HG02763 (cell line): Measurements from ENCODE around the gene MALRD1.

Experiments
- ATAC-seq: cut with Tn5 transposase; IDR thresholded peaks from one replicate; pipeline ENCODE4 v1.9.1; 2021; ENCODE audit warnings: mild to moderate bottlenecking, moderate library complexity; ENCODE audit not compliant: unreplicated experiment

Gene MALRD1

GRCh38 chr10:19098803-19099202 lies 50.2 kb downstream of the MALRD1 start:
- no peak for ATAC-seq

DNA sequence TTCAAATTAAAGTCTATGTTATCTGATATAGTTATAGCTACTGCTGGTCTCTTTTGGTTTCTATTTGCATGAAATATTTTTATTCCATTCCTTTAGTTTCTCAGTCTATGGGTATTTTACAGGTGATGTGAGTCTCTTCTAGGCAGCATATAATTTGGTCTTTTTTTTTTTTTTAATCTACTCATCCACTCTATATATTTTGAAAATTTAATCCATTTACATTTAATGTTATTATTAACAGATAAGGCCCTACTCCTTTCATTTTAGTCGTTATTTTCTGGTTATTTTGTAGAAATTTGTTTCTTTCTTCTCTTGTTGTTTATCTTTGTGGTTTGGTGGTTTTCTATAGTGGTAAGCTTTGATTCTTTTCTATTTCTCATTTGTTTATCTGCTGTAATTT lies 58.8 kb downstream of the MALRD1 start:
- no peak for ATAC-seq

- no peak for ATAC-seq
These were observed 63.1 kb downstream of the MALRD1 start for GRCh38 chr10:19111501-19112267.

- ATAC-seq = no peak
These were observed 68.8 kb downstream of the MALRD1 start for GRCh38 chr10:19117438-19117837.

DNA sequence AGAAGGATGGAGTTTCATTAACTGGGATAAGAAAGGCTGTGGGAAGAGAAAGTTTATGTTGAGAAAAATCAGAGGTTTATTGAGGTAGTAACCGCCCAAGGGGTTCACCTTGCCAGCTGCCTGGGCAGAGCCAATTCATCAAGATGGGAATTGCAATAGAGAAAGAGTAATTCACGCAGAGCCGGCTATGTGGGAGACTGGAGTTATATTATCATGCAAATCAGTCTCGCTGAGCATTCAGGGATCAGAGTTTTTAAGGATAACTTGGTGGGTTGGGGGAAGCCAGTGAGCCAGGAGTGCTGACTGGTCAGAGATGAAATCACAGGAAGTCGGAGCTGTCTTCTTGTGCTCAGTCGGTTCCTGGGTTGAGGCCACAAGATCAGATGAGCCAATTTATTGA lies 70.6 kb downstream of the MALRD1 start:
- ATAC-seq = no peak

DNA sequence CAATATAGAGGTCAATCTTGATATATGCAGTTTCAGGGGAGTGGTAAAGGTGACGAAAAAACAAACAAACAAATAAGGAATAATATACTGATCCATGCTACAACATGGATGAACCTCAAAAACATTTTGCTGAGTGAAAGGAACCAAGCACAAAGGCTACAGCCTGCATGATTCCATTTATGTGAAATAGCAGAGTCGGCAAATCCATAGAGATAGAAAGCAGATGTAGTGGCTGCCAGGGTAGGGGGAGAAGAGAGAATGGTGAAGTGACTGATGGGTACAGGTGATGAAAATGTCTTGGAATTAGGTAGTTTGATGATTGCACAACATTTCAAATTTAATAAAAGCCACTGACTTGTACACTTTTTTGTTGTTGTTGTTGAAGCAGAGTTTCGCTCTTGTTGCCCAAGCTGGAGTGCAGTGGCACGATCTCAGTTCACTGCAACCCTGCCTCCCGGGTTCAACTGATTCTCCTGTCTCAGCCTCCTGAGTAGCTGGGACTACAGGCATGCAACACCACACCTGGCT lies 71.8 kb downstream of the MALRD1 start:
- ATAC-seq = no peak

GRCh38 chr10:19133992-19134391 lies 85.4 kb downstream of the MALRD1 start:
- ATAC-seq = no peak

DNA sequence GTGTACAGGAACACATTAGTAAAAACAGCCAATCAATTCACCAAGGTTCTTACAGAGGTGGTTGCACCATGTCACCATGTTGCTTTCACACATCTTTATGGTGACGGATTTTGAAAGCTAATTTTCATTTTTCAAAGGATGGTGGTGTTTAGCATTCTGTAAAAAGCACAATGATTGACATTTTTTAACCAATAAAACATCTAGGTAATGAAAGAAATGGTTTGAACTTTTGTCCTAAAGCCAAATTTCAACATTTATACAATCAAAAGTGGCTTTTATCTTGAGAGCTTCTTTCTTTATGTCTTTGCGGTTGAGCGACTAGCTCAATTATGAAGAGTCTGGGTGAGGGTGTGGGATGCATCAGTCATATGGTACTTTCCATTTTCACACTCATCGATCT lies 94.4 kb downstream of the MALRD1 start:
- no peak for ATAC-seq

GRCh38 chr10:19144206-19144605 lies 95.6 kb downstream of the MALRD1 start:
- no peak for ATAC-seq

DNA sequence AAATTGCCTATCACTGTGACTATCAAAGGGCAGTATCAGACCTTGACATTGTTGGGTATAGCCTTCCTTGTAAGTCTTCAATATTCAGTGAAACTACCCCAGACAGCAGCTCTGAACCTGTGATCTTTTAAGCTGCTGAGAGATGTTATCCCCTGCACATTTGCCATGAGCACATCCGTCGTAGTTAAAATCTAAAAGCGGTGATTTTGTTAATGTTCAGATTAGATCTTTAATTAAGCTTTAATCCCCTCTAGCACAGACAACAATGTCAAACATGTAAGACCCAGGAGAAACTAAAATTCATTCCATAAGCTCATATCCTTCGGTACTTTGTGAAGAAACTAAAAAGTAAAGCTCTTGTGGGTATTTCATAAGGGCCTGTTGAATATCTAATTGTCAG lies 105.8 kb downstream of the MALRD1 start:
- ATAC-seq = no peak

GRCh38 chr10:19158358-19158757 lies 109.8 kb downstream of the MALRD1 start:
- ATAC-seq = no peak

- no peak for ATAC-seq
These were observed 110.3 kb downstream of the MALRD1 start for GRCh38 chr10:19158870-19159269.

- no peak for ATAC-seq
These were observed 115.9 kb downstream of the MALRD1 start for GRCh38 chr10:19164461-19164860.

- no peak for ATAC-seq
These were observed 120.0 kb downstream of the MALRD1 start for GRCh38 chr10:19168584-19168983.

DNA sequence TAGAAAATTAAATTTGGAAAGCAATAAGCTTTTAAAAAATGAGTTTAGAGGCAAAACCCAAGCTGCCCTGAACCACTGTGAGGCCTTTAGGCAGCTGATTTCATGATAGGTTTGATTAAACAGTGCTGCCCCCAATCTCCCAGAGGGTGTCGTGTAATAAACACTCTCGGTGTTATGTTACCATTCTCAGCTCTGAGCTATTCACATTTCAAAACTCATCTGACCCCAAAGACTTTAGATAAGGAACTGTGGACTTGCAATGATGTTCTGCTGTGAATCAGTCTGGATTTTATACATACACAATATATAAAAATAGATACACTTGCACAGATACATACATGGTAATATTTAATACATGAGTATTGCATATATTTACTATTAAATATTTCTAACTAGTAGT lies 120.4 kb downstream of the MALRD1 start:
- ATAC-seq = no peak

DNA sequence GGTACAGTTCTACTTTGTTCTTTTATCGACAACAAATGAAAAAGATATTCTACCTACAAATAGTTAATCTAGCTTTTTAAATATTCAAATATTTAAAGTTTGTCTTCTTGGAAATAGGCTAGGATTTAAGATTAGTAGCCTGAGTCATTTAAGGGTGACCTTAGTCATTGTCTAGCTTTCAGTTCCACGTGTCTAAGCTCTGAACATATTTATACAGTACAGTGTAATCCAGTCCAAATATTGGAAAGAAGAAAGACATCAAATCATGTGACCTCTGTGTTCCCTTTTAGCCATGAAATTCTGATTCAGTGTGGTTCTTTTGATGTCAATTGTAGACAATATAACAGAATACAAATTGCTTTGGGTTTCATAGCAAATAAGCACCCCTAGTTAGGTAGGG lies 121.1 kb downstream of the MALRD1 start:
- no peak for ATAC-seq

DNA sequence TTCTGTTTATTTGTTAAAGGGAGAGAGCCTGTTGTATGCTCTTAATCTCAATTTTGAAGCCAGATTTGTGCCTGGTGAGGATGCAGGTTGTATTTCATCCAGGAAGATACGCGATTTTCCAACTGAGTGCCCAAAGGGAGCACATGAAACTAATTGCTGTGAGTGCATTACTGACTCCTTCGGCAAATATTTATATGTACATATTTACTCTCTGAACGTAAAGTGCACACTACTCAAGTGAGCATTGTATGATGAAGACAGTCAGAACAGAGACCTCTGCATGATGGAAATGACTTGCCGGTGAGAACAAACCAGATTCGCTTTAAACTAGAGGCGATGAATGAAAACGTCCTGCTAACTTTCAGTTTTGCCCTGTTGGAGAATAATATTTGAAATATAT lies 130.1 kb downstream of the MALRD1 start:
- ATAC-seq = no peak

DNA sequence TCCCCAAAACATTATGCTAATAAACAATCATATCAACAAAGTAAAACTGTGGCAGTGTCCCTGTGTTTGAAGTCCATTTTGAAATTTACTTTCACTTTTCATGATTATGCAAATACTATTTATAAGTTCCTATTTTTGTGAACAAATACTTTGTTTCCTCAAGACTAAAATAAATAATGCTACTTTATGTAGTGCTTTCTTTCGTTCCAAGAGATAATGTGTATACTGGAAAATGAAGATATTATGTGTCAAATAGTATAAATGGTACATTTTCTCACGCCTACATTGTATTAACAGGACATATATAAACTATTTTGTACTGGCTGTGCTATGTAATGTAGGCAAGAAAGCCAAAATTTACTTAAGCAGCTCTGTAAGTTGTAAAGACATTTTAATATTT lies 136.3 kb downstream of the MALRD1 start:
- ATAC-seq = no peak

- ATAC-seq = no peak
These were observed 146.3 kb downstream of the MALRD1 start for GRCh38 chr10:19194866-19195265.

GRCh38 chr10:19195698-19196097 lies 147.1 kb downstream of the MALRD1 start:
- no peak for ATAC-seq

GRCh38 chr10:19200211-19200610 lies 151.6 kb downstream of the MALRD1 start:
- no peak for ATAC-seq

DNA sequence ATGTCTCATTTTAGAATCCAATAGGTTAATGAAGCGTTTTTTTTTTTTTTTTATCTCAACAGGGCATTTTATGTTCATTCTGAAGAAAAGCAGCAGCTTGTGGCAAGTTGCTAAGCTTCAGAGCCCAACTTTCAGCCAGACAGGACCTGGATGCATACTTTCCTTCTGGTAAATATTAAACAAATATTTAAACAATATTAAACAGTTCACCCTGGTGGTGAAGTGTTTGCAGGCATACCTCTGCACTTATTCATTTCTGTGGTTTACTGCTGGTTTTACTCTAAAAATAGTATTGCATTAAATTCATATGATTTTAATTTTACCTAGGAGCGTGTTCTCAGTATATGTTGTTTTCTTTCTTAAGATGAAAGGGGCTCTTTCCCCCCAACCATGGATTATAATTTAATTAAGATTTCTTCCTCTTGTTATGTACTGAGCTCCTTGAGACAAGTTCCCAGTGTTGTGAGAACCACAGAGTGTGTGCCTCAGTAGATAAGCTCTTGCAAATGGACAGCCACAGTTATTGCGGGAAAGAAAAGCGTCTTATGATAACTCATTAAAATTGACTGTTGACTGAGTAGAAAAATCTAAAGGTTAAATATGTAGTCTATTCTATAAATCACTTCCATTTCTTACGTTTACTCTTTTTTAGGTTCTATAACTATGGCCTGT lies 155.8 kb downstream of the MALRD1 start:
- no peak for ATAC-seq
